Measurements from ENCODE around the gene MGAT1. TPM values are rescaled to one million over a fixed set of nuclear protein-coding genes. Genes with fewer than 3 reads are reported as not detected.

The MGAT1 gene
- total RNA-seq, 1 donor from 2014 or later, result 98.7 TPM

Other genes with a start within 250 kb of the MGAT1 start
- gene SCGB3A1, start 211.3 kb downstream of the MGAT1 start, total RNA-seq (ENCODE audit: insufficient read depth, low replicate concordance), result not detected
- gene FLT4, start 153.2 kb downstream of the MGAT1 start, total RNA-seq (ENCODE audit: insufficient read depth, low replicate concordance), result 0.48 TPM
- not detected for gene OR2Y1, start 62.7 kb downstream of the MGAT1 start, total RNA-seq (ENCODE audit: insufficient read depth, low replicate concordance)
- gene ZFP62, start 58.5 kb upstream of the MGAT1 start, total RNA-seq (ENCODE audit: insufficient read depth, low replicate concordance), result 25.8 TPM
- gene BTNL8, start 96.4 kb upstream of the MGAT1 start, total RNA-seq (ENCODE audit: insufficient read depth, low replicate concordance), result not detected
- not detected for gene BTNL3, start 186.0 kb upstream of the MGAT1 start, total RNA-seq (ENCODE audit: insufficient read depth, low replicate concordance)
- 7.0 TPM for gene BTNL9, start 237.5 kb upstream of the MGAT1 start, total RNA-seq (ENCODE audit: insufficient read depth, low replicate concordance)

All from umbilical cord (tissue), 1 donor.